NOMO-1 treated with dmso at 0.1 percent for 144 hours (cell line): Measurements from ENCODE around the gene CTF1.

ENCODE experiments used
- DNase-seq: peaks from one replicate; lab custom pipeline; 2025; ENCODE audit not compliant: unreplicated experiment; lab: John Stamatoyannopoulos, UW

The CTF1 gene

DNA sequence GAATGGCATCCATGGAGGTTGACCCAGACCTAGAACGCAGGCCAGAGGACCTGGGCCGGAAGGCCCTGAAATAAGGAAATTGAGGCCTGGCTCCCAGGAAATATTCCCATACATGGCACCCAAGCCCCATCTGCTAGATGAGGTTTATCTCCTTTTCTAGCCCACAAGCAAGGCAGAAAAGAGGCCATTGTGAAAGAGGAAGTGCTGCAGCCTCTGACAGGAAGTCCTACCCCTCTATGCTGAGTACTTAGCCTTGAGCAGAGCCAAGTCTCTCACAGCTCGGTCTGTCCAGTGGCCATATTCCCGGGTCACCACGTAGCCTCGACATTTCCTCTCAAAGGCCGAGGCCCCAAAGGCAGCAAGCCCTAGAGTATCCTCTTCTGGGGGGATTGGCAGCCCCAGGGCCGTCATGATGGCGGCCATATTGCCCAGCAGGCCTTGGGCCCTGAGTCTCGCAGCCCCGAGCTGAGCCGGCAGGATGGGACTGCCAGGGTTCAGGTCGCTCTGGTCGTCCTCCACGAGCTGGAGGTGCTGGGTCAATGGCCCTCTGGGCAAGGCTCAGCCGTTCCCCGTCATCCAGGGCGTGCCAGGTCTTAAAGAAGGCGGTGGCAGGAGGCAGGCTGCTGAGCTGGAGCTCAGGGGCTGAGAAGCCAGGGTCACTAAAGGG, 7.8 kb downstream of the CTF1 start:
- DNase-seq: peak; percentile 58

DNA sequence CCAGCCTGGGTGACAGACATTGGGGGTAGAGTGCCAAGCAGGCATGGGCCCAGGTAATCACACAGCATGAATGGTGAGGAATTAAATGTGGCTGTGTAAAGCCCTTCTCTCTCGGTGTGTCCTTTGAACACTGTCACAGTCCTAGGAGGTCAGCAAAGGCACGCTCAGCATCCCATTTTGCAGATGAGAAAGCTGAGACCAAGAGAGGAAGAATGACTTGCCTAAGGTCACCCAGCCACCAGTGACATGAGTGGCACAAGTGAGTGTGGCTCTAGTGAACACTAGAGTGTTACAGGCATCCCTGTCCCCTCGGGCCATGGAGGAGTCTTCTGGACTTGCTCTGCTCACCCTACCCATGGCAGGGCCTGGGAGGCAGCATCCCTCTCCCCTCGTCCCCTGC, 10.7 kb downstream of the CTF1 start:
- DNase-seq: no peak

DNA sequence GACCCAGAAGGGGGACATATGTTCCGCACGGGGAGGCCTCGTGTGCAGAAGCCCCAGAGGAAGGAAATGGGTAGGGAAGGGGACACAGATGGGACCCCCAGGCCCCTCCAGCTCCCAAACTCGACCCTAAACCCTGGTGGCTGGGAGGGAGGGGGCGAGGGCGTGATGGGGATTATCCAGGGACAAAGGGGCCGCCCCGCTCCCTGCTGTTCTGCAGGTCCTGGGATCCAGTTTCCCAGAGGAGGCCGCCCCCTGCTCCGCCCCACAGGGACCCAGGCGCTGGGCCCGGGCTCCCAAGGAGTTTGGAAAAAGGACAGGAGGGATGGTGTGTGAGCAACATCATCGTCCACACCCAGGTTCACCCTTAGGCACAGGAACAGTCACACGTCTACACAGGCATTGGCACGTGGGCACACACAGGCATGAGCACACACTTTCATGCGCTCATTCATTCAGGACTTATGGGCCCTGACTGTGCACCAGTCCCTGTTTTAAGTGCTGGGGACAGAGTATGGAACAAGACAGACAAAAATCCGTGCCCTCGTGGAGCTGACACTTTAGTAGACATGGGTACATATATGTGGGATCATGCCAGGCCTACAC, 14.1 kb downstream of the CTF1 start:
- no peak for DNase-seq

DNA sequence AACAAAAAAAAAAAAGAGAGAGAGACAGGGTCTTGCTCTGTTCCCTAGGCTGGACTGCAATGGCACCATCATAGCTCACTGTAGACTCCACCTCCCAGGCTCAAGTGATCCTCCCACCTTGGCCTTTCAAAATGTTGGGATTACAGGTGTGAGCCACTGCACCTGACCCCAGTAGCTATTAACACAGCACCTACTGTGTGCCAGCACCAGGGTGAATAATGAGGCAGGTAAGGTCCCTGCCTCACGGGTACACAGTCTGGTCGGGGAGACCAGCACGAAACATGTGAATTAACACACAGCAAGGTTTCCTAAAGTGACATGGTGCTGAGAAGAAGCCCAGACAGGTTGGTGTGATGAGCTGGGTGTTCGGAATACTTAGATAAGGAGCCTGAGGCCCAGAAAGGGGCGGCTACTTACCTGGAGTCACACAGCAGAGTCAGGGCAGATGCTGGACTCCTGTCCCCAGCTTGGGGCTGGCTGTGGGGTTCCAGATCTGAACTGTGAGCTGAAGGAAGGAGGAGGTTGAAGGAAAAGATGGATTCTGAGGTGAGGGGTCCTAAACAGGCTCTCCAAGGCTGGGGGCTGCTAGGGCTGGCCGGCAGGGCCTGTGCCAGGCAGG, 16.5 kb downstream of the CTF1 start:
- no peak for DNase-seq

DNA sequence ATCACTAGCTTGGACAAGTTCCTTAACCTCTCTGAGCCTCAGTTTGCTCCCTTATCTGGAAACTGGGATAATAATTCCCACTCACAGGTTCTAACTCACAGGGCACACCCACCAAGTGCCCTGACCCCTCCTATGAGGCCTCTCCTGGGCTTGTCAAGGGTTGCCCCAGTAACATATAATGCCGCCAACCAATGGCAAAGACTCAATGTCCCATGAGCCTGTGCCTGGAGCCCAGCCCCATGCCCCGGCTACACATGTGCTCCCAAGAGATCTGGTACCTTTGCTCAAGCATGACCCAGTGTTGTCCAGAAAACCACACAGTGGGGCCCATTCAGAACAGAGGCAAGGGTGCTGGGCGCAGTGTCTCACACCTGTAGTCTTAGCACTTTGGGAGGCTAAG, 18.4 kb downstream of the CTF1 start:
- DNase-seq: no peak

DNA sequence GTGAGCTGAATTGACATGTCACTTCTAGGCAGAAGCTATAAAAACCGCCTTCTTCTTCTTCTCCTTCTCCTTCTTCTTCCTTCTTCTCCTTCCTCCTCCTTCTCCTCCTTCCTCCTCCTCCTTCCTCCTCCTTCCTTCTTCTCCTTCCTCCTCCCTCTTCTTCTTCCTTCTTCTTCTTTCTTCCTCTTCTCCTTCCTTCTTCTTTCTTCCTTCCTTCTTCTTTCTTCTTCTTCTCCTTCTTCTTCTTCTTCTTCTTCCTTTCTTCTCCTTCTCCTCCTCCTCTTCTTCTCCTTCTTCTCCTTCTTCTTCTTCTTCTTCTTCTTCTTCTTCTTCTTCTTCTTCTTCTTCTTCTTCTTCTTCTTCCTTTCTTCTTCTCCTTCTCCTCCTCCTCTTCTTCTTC, 22.2 kb downstream of the CTF1 start:
- DNase-seq: no peak

DNA sequence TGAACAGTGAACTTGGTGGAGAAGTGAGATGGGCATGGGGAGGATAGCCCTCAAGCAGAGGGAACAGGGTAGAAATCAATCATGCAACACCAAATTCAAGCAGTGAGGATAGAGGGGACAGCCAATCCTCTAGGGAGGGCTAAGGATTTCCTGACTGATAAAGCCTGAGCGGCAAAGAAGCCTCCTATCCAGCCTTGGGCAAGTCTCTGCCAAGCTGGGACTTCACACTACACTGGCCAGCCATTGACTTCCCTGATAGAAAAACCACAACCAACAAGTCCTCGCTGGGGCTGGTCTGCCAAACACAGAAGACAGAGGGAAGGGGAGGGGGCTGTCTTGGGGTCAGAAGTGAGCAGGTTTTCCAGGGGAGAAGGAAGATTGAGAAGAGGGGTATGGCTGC, 24.5 kb downstream of the CTF1 start:
- no peak for DNase-seq

DNA sequence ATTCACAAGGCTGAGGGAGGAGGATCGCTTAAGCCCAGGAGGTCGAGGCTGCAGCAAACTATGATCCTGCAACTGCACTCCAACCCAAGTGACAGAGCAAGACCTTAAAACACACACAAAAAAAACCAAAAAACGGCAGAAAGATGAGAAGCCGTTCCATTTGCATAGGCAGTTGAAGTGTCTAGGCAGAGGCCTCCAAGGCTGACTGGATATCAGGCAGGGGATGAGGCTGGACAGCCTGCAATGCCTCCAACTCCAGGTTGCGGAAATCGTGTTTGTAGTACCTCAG, 25.0 kb downstream of the CTF1 start:
- DNase-seq: no peak

DNA sequence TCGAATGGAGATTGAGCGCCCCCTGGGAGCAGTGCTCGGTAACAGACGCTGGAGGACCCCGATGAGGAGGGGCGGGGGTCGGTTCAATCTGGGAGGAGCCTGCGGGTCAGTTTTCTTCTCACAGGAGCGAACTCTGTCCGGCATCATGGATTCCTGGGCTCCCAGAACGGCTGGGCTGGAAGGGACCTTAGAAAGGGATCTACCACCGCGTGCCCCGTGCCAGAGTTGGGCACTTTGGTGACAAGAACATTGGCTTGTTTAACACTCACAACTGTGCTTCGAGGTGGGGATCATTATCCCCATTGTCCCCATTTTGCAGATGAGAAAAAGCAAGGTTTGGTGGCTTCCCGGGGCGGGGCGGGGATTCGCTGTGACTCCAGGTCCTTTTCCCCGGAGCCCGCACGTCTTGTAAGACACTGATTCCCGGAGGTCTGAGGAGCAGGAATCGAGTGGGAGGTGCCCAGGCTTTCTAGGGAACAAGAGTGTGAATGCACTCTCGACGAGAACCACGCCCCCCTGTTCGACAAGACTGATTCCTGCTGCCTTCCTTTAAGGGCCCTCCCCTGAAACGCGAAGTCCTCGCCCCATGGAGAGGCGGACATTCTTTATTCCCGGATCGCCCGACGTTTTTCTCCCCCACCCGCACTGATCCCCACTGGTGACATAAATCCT, 25.5 kb downstream of the CTF1 start:
- DNase-seq: peak; percentile 69

DNA sequence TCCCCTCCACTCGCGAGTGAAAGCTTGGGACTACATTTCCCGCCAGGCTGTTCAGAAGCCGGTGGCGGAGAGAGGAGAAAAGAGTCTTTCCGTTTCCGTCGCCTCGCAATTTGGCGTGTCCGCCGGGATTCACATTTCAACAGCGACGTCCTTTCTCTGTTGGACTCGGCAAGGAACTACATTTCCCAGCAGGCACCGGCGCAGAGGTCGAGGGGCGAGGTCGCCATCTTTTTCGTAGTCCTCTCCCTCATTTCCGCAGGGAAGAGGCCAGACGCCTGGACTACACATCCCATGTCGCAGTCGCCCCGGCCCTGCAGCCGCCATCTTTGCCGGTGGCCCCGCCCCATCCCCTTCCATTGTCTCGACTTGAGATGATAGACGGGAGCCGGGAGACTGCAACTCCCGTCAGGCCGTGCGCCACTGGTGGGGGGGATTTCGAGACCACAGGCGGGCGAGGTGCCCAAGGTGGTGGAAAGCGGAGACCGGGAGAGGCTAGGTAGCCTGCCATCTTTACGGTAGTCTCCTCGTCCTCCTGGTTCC, 26.1 kb downstream of the CTF1 start:
- DNase-seq: peak; percentile 99

DNA sequence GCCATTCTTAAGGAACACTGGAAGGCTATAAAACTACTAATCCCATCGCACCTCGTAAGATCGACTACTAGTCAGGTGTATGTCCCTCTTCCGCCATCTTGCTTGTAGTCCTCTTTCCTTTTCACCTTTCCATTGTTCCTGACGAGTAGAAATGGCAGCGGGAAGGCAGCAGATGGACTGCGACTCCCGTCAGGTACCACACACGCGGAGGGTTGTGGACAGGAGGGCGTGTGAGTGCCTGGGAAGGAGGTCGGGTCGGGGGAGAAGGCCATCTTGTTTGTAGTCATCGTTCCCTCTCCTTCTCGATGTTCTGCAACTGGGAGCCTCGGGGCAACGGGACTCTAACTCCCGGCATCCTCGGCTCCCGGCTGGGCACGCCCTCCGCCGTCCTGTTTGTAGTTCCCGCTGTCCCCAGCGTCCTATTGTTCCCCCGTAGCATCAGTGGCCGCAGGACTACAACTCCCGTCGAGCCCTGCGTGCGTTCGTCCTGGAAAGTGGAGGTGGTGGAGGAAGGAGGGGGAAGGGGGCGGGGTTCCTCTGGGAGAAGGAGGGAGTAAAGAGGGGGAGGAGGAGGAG, 26.6 kb downstream of the CTF1 start:
- peak; percentile 97 for DNase-seq

DNA sequence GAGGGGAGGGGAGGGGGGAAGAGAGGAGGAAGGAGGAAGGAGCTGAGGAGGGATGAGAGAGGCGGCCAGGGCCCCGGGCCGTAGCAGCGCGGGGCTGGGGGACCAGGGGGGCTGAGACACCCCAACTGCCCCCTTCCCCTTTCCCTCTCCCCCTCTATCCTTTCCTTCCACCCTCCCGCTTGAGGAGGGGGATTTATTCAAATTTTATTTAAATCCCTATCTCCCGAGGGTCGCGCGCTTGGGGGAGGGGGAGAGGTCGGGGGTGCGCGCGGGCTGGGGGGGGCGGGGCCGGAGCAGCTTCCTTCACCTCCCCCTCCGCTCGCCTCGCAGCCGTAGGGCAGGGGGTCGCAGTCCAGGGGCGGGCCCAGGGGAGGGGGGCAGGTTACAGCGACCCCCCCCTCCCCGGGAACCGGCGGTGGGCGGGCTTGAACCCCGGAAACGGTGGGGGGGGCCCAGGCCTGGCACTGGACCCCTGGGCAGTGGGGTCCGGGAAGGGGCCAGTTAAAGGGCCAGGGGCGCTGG, 27.2 kb downstream of the CTF1 start, which contains the start of gene FBXL19:
Gene FBXL19, plus strand, starts transcription at position 19 of the 522 bp plus-strand sequence. CDS start 2,183 bp downstream, outside the sequence.
- no peak for DNase-seq

DNA sequence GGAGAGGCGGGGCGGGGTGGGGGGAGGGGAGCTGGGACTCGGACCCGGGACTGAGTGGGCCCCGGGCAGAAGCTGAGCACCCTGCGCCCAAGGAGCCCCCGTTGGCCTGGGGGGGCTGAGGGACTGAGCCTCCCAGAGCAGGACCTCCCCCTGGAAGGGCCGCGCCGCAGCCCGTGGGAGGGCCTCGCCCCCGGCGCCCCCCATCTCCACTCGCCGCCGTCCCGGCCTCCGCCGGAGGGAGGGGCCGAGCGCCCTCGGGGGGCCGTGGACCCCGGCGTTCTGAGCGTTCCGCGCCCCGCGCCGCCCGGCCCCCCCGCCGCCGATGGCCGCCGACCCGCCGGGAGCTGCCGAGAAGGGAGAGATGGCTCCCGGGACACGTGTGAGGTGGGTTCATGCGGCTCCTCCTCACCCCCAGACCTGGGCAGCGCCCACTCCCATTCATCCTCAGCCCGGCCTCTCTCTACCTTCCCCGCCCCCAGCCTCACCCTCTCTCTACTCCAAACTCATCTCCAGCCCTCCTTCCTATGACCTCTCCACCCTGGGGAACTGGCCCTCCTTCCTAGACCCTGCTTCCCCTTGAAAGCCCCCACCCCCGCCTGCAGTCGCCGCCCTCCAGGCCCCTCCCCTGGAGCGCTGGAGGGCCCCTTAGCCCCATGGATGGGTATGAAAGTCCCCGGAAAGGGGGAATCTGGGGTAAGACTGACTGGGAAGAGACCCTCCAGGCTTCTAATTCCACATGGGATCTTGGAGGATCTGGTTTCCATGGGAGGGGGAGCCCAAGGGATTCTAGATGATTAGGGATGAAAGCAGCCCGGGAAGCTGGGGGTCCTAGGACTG, 27.9 kb downstream of the CTF1 start:
- DNase-seq: no peak

DNA sequence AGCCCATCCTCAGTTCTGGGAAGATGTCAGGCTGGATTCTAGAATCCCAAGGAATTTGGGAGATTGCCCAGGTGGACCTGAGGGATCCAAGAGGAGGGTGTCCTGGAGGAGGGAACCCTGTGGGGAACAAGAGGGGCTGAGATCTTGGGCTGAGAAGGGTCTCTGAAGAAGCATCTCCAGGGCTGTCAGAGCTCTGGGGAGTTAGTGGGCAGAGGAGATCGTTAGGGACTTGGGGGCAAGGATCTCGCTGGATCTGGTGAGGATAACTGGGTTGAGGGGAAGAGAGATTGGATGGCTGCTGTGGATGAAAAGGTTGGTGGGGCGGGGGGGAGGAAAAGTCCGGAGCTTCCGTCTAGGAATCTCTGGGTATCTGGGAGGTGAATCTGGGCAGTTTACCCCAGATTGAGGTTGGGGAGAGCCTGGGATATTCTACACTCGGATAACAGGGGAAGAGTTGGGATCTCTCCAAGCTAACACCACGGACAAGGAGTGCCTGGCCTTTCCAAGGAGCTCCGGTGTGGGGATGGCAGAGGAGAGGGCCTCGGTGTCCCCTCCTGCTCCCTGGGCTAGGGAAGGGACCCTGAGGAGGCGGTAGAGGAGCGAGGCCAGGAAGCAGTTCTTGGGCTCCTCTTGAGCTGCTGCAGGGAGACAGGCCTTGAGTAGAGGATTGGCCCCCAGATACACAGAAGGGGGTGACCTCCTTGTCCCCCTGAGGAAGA, 28.7 kb downstream of the CTF1 start:
- no peak for DNase-seq

DNA sequence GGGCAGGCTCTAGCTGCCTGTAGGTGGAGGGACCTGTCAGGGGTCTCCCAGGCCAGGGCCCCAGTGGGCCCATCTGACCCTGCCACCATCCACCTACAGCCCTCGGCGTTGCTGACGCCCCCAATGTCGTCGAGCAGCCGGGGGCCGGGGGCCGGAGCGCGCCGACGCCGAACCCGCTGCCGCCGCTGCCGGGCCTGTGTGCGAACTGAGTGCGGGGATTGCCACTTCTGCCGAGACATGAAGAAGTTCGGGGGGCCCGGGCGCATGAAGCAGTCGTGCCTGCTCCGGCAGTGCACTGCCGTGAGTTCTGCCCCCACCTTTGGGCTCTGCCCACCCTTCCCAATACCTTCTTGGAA, 29.2 kb downstream of the CTF1 start:
- DNase-seq: no peak

DNA sequence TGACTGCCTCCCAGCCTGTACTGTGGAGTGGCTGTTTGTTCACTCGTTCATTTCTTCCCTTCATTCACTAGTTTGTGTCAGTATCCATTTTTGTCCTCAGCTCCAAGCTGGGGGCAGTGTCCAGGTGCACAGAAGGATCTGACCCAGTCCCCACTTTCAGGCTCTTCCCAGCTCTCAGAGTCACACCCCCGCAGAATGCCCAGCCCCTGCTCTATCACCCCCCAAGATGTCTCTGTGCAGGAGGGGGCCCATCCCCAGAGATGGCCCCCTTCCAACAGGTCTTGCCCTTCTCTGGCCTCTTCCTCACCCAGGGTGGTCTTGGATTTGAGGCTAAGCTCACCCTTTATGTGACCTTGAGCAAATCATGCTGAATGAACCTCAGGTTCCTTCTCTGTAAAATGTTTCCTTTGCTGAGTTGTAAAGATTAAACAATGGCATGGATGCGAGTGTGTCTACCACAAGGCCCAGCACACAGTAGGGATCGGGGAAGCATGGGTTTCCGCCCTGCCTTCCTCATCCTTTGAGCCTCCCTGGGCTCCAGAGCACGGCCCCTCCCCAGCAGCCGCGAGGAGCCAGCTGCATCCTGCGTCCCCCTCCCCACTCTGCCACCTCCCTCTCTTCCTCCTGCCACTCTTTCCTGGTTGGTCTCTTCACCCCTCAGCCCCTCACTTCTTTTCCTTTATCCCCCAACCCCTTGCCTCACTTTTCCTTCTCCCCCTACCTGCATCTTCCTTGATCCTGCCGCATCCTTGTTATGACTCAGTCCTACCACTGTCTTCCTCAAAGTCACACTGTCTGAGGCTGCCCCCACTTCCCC, 29.8 kb downstream of the CTF1 start:
- DNase-seq: no peak

DNA sequence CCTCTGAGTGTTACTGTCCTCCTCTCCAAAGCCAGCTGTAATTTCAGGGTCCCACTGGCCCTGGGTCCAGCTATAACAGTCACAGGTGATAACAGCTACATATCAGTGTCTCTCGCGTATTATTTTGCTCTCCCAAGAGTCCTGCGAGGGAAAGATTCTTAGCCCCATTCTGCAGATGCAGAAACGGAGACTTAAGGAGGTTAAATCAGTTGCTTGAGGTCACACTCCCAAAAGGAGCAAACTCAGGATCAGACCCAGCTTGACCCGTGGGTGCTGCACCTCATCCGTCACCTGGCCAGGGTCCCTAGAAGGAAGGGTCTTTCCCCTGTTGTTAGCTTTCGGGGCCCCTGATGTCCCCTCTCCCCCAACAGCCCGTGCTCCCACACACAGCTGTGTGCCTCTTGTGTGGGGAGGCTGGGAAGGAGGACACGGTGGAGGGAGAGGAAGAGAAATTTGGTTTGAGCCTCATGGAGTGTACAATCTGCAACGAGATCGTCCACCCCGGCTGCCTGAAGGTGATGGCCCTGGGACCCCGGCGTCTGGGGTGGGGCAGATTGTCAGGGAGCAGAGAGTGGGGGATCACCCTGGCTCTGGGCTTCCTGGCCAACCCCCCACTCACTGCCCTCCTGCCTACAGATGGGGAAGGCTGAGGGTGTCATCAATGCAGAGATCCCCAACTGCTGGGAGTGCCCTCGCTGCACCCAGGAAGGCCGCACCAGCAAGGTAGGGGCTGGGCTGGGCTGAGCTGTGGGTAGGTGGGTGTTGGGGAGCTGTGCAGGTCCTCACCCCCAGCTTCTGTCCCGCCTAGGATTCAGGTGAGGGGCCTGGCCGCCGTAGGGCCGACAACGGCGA, 30.7 kb downstream of the CTF1 start:
- no peak for DNase-seq

DNA sequence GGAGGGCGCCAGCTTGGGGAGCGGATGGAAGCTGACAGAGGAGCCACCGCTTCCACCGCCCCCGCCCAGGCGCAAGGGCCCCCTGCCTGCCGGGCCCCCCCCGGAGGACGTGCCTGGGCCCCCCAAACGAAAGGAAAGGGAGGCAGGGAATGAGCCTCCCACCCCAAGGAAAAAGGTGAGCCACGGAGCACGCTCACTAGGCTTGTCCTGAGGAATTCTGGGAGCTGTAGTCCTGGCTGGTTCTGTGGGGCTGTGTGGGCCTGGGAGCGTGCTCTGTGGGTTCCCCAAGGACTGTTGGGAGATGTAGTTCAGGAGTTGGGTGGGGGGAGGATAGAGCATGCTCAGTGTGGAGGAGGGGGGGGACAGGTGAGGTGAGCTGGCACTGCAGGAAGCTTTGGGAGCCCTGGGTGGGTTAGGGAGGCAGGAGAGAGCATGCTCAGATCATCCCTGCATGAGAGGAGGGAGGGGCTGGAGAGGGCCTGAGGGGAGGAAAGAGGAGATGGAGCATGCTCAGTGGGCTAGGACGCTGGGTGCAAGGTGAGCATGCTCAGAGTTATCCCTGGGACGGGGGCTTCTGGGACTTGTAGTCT, 31.5 kb downstream of the CTF1 start:
- no peak for DNase-seq
